GM12891 (cell line): ENCODE data around the gene MRPL53.

Experiments
- PAX5 ChIP-seq: IDR thresholded peaks from 2 replicates; pipeline ENCODE4 v1.6.1; 2011; ENCODE audit warnings: low read length, moderate library complexity, mild to moderate bottlenecking; ENCODE audit not compliant: insufficient read depth, severe bottlenecking
- POLR2A ChIP-seq: IDR thresholded peaks from 2 replicates; pipeline ENCODE4 v1.6.1; 2011; ENCODE audit warnings: low read depth, low read length, control low read depth
- POLR2AphosphoS5 ChIP-seq: IDR thresholded peaks from 2 replicates; pipeline ENCODE4 v1.6.1; 2011; ENCODE audit warnings: low read depth, low read length, control low read depth
- POU2F2 ChIP-seq: IDR thresholded peaks from 2 replicates; pipeline ENCODE4 v1.6.1; 2011; ENCODE audit warnings: low read depth, mild to moderate bottlenecking, control low read depth, low read length, moderate library complexity
- TAF1 ChIP-seq: IDR thresholded peaks from 2 replicates; pipeline ENCODE4 v1.6.1; 2011; ENCODE audit warnings: low read depth, low read length, control low read depth

GRCh38 chr2:74436111-74436805, 36.2 kb downstream of the MRPL53 start:
- TF ChIP-seq POLR2AphosphoS5 = no peak
- no peak for TF ChIP-seq POLR2A
- TF ChIP-seq TAF1 = no peak
- TF ChIP-seq POU2F2 = no peak
- TF ChIP-seq PAX5 = no peak
